Middle frontal gyrus (tissue), 1 donor: ENCODE results near the gene TREX2.

ENCODE experiments used
- DNase-seq: peaks from one replicate; pipeline ENCODE4 v3.0.0-alpha.2; 2015; ENCODE audit warnings: low spot score; ENCODE audit errors: extremely low spot score

TREX2 gene

GRCh38 chrX:153476666-153477363, 31.0 kb upstream of the TREX2 start:
- no peak for DNase-seq

GRCh38 chrX:153475751-153476281, 30.0 kb upstream of the TREX2 start:
- DNase-seq, result no peak

- no peak for DNase-seq
Observed at GRCh38 chrX:153475271-153475670, 29.4 kb upstream of the TREX2 start.

DNA sequence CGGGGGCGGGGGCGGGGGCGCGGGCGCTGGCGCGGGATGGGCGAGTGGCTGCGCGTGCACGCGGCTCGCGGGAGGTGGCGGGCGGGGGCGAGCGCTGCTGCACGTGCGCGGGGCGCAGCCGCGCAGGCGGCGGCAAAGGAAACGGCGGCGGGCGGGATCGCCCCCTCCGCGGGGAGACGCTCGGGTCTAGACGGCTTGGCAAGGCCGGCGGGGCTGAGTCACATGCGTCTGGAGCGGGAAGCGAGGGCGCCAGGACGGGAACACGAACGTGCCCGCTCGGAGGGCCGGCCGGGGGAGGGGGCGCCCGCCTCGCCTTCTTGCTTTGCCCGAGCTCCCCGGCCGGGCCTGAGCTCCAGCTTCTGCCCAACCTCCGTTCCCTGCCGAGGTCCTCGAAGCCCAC, 28.9 kb upstream of the TREX2 start:
- DNase-seq, result no peak

DNA sequence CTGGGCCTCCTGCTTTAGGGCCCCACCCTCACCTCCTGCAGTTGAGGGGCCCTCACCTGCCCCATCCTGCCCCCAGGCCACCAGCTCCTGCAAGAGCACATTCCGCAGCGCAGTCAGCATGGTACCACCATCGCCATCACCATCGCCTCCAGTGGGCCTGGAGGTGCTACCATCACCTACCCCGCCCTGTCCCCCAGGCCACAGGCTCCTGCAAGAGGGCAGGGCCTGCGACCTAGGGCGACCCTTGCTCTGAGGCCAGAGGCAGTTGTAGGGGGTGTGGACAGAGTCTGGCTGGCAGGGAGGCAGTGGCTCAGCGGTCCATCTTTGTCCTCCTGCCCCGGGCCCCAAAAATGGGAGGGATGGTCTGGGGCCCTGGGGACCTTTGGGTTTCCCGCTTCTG, 28.4 kb upstream of the TREX2 start:
- no peak for DNase-seq

- DNase-seq, result no peak
Observed at GRCh38 chrX:153473126-153473525, 27.3 kb upstream of the TREX2 start.

DNA sequence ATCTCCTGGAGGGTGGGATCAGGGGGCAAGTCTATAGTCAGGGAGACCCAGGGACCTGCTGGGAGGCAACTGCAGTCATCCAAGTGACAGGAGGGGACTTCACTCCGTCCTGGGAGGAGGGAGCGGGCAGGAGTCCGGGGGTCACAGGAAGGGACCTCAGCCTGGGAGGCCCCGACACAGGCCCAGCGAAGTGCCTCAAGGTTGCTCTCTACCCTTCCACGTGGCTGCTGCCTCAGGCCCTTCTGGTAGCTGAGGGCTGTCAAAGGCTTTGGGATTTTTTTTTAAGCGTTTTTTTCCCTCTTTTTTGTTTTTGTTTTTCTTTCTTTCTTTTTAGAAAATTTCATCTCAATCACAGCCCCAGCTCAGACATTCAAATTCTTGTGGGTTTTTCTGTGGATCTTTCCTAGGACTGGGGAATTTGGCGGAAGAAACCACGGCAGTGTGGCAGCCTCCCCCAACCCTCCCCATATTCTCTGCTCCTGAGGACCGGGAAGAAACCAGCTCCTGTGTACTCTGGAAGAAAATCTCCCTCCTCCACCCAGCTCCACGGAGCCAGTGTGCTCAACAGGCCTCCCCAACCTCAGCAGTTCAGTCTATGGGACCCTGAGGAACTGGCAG, 25.9 kb upstream of the TREX2 start:
- DNase-seq, result no peak

DNA sequence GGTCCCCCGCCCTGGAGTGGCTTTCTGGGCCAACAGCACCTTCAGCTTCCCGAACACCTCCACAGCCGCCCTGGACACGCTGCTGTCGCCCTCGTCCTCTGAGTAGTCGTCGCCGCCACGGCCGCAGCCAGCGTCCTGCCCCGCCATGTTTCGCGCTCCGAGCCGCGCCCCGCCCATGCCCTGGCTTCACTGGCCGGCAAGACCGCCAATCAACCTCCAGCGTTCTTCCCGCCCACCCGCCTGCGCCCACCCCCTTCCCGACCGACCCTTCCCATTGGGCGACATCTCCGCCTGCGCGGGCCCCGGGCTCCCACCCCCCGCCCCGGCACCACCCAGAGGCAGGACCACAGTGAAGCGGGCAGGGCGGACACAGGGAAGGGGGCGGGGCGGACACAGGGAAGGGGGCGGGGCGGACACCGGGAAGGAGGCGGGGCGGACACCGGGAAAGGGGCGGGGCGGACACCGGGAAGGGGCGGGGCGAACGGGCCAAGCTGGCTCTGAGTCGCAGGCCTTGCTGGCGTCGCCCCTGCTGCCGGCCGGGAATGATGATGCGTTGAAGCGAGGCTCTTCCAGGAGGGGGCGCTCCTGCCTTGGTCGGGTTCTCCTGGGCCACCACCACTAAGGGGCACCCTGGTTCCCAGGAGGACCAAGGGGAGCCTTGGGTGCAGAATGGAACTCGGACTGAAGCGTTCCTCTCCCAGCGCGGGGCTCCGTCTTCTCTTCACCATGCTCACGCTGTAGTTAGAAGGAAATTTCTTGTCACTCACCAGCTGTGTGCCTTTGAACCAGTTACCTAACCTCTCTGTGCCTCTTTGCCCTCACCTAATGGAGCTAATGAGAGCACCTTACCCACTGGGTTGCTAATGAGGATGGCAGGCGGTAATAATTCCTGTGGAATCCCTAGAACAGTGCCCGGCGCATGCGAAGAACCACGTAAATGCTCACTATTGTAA, 24.8 kb upstream of the TREX2 start, which contains the start of gene HAUS7:
TSS of gene HAUS7 (minus strand) at position 166 of the 953 bp plus-strand sequence. CDS start at position 147, 19 bp downstream.
- DNase-seq, result peak; percentile 69

- no peak for DNase-seq
Observed at GRCh38 chrX:153469811-153470410, 24.1 kb upstream of the TREX2 start.

DNA sequence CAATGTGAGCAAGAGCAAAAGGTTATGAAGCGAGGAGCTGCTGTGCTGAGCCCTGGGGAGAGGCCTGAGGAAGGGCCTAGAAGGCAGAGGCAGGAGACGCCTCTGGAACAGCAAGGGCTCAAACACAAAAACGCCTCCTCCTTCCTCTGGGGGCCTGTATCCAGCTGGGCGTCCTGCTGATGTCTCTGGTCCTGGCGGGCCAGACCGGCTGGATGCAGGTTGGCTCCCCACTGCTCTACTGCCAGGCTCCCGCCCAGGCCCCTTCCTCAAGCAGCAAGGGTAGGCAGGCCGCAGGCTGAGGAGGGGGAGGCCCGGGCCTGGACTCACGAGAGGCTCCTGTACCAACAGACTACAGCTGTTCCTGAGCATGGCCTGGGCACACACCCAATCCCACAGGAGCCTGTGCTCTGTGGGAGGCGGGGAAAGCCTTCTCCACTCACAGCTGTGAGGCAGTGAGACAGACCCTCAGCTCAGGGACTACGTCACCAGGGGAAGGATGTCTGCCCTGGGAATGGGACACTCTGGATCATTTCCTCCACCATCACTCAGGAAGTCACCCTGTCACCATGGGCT, 22.2 kb upstream of the TREX2 start:
- DNase-seq, result no peak

DNA sequence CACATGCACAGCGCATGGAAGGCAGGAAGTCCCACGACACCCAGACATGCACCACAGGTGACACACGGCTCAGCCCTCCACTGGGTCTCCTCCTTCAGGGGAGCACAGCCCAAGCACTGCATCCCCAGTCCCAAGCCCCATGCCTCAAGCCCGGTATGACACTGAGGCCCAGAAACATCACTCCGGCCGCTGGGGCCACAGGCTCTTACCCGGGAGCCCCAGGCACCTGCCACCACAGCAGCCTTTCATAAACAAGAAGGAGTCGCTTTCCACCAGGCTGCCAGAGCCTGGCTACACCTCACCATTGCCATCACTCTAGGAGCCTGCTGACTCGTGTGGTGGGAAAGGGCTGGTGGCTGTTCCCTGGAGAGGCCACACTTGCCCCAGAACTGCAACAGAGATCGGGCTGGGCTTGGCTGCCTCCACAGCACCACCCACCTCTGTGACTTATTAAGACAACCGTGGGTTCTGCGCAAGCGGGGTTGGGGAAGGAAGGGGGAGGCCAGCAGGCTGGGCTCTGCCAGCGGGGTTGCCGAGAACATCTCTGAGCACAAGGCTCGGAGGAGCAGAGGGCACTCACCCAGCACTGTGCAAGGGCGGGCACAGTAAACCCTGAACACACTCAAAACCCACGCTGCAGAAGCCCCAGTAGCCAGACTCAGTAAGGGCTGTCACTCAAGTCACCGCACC, 20.0 kb upstream of the TREX2 start:
- no peak for DNase-seq

- DNase-seq, result no peak
Observed at GRCh38 chrX:153464116-153464515, 18.3 kb upstream of the TREX2 start.

GRCh38 chrX:153463556-153463955, 17.7 kb upstream of the TREX2 start:
- no peak for DNase-seq

GRCh38 chrX:153463031-153463430, 17.2 kb upstream of the TREX2 start:
- no peak for DNase-seq

DNA sequence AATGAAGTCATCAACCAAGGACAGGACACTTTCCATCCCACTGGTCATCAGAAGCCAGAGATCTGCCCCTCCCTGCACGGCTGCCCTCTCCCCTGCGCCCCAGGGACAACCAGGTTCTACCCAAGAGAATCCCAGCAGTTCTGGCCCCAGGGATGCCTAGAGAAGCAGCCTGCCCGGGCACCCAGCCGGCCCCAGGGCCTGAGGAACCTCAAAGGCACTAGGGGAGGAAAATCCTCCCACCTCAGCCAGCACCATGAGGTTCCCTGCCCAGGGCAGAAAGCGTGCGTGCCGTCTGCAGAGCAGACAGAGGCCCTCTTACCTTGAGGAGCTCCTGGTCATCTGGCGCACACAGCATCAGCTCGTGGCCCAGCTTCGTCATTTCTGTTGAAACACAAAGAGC, 16.4 kb upstream of the TREX2 start:
- DNase-seq, result no peak

DNA sequence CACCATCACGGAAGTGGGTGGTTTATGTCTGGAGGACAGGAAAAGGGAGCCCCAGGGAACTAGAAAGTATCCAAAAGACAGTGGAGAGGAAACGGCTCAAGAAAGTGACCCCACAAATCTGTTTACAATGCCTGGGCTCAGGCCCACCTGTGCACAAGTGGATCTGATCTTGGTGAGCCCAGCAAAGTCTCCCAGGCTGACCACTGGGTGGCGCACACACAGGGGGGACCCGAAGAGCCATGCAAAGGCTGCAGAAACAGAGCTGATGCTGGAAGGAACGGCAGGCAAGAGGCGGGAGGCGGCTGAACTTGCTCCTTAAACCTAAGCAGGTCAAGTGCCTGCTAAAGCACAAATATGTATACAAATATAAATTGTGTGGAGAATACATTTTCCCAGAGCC, 15.0 kb upstream of the TREX2 start:
- DNase-seq, result no peak

DNA sequence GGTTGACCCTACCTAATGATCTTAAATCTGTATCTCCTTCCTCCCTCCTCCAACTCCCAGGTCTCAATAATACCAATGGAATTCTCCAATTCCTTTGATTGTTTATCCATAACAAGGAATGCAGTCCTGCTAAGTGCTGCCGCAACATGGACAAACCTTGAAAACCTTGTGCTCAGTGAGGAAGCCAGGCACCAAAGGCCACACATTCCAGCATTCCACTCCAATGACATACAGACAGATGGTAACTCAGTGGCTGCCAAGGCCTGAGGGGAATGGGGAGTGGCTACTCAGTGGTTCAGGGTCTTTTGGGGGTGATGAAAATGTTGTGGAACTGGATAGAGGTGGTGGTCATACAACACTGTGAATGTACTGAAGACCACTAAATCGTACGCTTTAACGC, 14.1 kb upstream of the TREX2 start:
- DNase-seq, result no peak

DNA sequence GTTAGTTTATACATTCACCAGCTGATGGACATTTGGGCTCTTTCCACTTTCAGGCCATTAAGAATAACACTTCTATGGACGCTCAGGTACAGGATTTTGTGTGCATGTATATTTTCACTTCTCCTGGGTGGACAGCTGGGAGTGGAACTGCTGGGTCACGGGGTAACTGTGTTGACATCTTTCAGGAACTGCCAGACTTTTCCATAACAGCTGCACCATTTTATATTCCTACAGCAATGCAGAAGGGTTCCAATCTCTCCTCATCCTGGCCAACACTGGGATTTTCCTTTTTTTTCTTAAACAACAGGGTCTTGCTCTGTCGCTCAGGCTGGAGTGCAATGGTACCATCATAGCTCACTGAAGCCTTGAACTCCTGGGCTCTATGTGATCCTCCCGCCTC, 12.6 kb upstream of the TREX2 start:
- no peak for DNase-seq

DNA sequence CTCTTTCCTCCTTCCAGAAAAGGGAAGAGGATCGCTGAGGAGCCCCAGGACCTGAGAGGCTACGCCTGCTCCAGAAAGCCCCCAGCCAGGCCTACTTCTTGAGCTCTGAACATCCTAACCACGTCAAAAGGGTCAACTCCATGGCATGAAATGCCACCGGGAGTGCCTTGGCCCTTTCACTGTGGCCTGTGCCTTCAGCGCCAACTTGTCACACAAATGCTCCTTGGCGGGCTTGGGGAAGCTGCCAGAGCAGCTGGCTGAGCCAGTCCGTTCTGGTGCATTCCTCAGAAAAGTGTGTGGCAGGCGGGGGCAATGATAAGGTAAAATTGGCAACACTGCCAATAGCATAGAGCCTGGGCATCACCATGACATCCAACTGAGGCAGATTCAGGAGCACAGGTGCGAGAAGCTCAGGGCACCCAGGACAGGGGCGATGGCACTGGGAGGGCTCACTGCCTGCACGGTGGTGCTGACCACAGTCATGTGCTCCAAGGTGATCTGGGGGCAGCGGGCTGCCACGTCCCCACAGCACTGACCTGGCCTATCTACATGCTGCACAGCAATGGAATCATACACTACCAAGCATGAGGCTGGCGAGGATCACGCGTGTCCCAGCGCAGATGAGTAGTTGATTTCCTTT, 12.1 kb upstream of the TREX2 start:
- DNase-seq, result no peak
